HepG2 (cell line): ENCODE results near the gene INTS1. TPM values are rescaled to one million over a fixed set of nuclear protein-coding genes. Genes with fewer than 3 reads are reported as not detected.
A peak's percentile ranks its signal among the peaks of the same experiment; 100 is the strongest.

ENCODE experiments used
- BRCA1 ChIP-seq: sonication (generic); formaldehyde crosslinking; IDR thresholded peaks from 2 replicates; pipeline ENCODE4 v1.4.0; 2020; ENCODE audit warnings: missing genetic modification reagents
- FLYWCH1 ChIP-seq: sonication (generic); formaldehyde crosslinking; IDR thresholded peaks from 2 replicates; pipeline ENCODE4 v1.8.1; 2023; ENCODE audit warnings: mild to moderate bottlenecking, missing genetic modification reagents
- GATA4 ChIP-seq: sonication (generic); IDR thresholded peaks from 2 replicates; pipeline ENCODE4 v1.6.1; 2016; ENCODE audit warnings: antibody characterized with exemption, low read depth, borderline replicate concordance
- HOXD1 ChIP-seq: sonication (generic); formaldehyde crosslinking; IDR thresholded peaks from 2 replicates; pipeline ENCODE4 v1.5.0; 2020; ENCODE audit warnings: missing genetic modification reagents
- MBD4 ChIP-seq: IDR thresholded peaks from 2 replicates; pipeline ENCODE4 v1.6.1; 2012; ENCODE audit warnings: low read length, inconsistent platforms, borderline replicate concordance
- MXD3 ChIP-seq: IDR thresholded peaks from 2 replicates; pipeline ENCODE4 v1.6.1; 2016; ENCODE audit warnings: mild to moderate bottlenecking, missing biosample characterization, missing genetic modification reagents
- NFRKB ChIP-seq: fragments of 450-650 bp; IDR thresholded peaks from 2 replicates; pipeline ENCODE4 v1.6.1; 2017
- NFYC ChIP-seq: IDR thresholded peaks from 2 replicates; pipeline ENCODE4 v1.6.1; 2016; ENCODE audit warnings: missing genetic modification reagents, missing compliant biosample characterization
- SIN3A ChIP-seq: IDR thresholded peaks from 2 replicates; pipeline ENCODE4 v1.6.1; 2011; ENCODE audit warnings: low read depth, mild to moderate bottlenecking, control low read depth, low read length, borderline replicate concordance
- TFAP4 ChIP-seq: sonication (generic); IDR thresholded peaks from 2 replicates; pipeline ENCODE4 v1.6.1; 2016; ENCODE audit warnings: low read depth, borderline replicate concordance
- YY1 ChIP-seq: IDR thresholded peaks from 2 replicates; pipeline ENCODE4 v1.6.1; 2011; ENCODE audit warnings: low read length, low read depth, moderate library complexity, mild to moderate bottlenecking; ENCODE audit not compliant: insufficient read depth, insufficient replicate concordance
- ZNF124 ChIP-seq: sonication (generic); formaldehyde crosslinking; IDR thresholded peaks from 2 replicates; pipeline ENCODE4 v1.4.0; 2020; ENCODE audit warnings: missing genetic modification reagents
- ZNF225 ChIP-seq: sonication (generic); formaldehyde crosslinking; IDR thresholded peaks from 2 replicates; pipeline ENCODE4 v1.4.0; 2020; ENCODE audit warnings: mild to moderate bottlenecking, missing genetic modification reagents
- ZNF510 ChIP-seq: sonication (generic); formaldehyde crosslinking; IDR thresholded peaks from 2 replicates; pipeline ENCODE4 v1.4.0; 2020; ENCODE audit warnings: low read depth, mild to moderate bottlenecking, missing genetic modification reagents
- ZNF530 ChIP-seq: sonication (generic); formaldehyde crosslinking; IDR thresholded peaks from 2 replicates; pipeline ENCODE4 v1.5.0; 2020; ENCODE audit warnings: low read depth, mild to moderate bottlenecking, missing genetic modification reagents
- ZNF615 ChIP-seq: sonication (generic); formaldehyde crosslinking; IDR thresholded peaks from 2 replicates; pipeline ENCODE4 v1.5.0; 2020; ENCODE audit warnings: mild to moderate bottlenecking, missing genetic modification reagents, borderline replicate concordance
- ZNF619 ChIP-seq: sonication (generic); formaldehyde crosslinking; IDR thresholded peaks from 2 replicates; pipeline ENCODE4 v1.4.0; 2020; ENCODE audit warnings: mild to moderate bottlenecking, missing genetic modification reagents
- ZNF703 ChIP-seq: sonication (generic); formaldehyde crosslinking; IDR thresholded peaks from 2 replicates; pipeline ENCODE4 v1.5.1; 2020; ENCODE audit warnings: missing genetic modification reagents, mild to moderate bottlenecking, moderate library complexity, borderline replicate concordance
- ZNF839 ChIP-seq: sonication (generic); formaldehyde crosslinking; IDR thresholded peaks from 2 replicates; pipeline ENCODE4 v1.4.0; 2020; ENCODE audit warnings: missing genetic modification reagents, mild to moderate bottlenecking, borderline replicate concordance
- ZSCAN22 ChIP-seq: sonication (generic); formaldehyde crosslinking; IDR thresholded peaks from 2 replicates; pipeline ENCODE4 v1.4.0; 2020; ENCODE audit warnings: mild to moderate bottlenecking, missing genetic modification reagents
- polyA plus RNA-seq, 8 experiments: library from polyadenylated mRNA; depleted of rRNA in 3 of 8; stranded (reverse) in 7 of 8; unstranded in 1 of 8; fragments of >200 nt; fragmentation: Illumina TruSeq in 4 of 8; extraction: Trizol in 4 of 8; gene quantifications; 2 replicates each; pipeline versions ENCODE4 v1.2.1 to v1.2.3, GENCODE V29; 2011 to 2016; ENCODE audit warnings: low read depth in 4 of 8, missing spikeins in 1 of 8, mixed read lengths in 1 of 8; ENCODE audit not compliant: insufficient read depth in 1 of 8
- total RNA-seq, 5 experiments: library from RNA; depleted of rRNA; stranded (reverse); fragments of >200 nt; fragmentation: Illumina TruSeq; extraction: Trizol; gene quantifications; 2 replicates each; pipeline ENCODE4 v1.2.3, GENCODE V29; 2016; ENCODE audit warnings: low read depth in 1 of 5
- TF ChIP-seq, protein P1 (sequence below): sonication (generic); formaldehyde crosslinking; IDR thresholded peaks from 2 replicates; pipeline ENCODE4 v1.5.1; 2020; ENCODE audit warnings: mild to moderate bottlenecking, missing genetic modification reagents, moderate library complexity
- TF ChIP-seq, protein P2 (sequence below): sonication (generic); formaldehyde crosslinking; IDR thresholded peaks from 2 replicates; pipeline ENCODE4 v1.4.0; 2020; ENCODE audit warnings: mild to moderate bottlenecking, missing genetic modification reagents

INTS1 gene
- total and polyA plus RNA-seq, 2 of the 13 experiments (the other 11 are each of a cell fraction or from before 2014, with no cell fraction given): 13.7 to 29.0 TPM

DNA sequence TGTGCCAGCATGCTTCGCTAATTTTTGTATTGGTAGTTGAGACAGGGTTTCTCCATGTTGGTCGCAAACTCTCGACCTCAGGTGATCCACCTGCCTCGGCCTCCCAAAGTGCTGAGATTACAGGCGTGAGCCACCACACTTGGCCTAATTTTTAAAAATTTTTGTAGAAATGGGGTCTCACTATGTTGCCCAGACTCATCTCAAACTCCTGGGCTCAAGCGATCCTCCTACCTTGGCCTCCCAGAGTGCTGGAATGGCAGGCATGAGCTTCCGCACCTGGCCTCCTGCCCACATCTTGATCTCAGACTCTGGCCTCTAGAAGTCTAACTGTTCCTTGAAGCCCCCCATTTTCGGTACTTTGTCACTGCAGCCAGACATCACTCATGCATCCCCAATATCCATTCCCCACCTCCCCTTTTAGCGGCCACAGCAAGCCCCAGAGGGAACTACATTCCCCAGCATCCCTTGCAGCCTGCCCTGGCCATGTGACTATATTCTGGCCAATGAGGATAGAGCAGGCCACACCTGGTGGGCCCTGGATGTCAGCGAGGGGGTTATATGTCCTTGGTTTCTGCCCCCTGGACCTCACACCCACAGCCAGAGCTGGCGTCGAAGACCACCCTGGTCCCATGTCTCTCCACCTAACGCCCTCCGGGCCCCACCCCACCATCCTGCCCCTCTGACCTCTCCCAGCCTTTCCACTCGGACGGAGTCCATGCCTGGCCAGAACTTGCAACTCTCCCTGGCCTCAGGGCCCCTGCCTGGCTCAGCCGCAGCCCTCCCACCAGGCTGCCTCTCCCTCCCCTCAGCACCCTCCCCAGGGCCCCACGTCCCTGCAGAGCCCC, 78.7 kb downstream of the INTS1 start (continued):
- TF ChIP-seq ZNF619: no peak
- TF ChIP-seq, protein P1, sequence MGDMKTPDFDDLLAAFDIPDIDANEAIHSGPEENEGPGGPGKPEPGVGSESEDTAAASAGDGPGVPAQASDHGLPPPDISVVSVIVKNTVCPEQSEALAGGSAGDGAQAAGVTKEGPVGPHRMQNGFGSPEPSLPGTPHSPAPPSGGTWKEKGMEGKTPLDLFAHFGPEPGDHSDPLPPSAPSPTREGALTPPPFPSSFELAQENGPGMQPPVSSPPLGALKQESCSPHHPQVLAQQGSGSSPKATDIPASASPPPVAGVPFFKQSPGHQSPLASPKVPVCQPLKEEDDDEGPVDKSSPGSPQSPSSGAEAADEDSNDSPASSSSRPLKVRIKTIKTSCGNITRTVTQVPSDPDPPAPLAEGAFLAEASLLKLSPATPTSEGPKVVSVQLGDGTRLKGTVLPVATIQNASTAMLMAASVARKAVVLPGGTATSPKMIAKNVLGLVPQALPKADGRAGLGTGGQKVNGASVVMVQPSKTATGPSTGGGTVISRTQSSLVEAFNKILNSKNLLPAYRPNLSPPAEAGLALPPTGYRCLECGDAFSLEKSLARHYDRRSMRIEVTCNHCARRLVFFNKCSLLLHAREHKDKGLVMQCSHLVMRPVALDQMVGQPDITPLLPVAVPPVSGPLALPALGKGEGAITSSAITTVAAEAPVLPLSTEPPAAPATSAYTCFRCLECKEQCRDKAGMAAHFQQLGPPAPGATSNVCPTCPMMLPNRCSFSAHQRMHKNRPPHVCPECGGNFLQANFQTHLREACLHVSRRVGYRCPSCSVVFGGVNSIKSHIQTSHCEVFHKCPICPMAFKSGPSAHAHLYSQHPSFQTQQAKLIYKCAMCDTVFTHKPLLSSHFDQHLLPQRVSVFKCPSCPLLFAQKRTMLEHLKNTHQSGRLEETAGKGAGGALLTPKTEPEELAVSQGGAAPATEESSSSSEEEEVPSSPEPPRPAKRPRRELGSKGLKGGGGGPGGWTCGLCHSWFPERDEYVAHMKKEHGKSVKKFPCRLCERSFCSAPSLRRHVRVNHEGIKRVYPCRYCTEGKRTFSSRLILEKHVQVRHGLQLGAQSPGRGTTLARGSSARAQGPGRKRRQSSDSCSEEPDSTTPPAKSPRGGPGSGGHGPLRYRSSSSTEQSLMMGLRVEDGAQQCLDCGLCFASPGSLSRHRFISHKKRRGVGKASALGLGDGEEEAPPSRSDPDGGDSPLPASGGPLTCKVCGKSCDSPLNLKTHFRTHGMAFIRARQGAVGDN (CRISPR knock-in tag): peak; percentile 60
- no peak for TF ChIP-seq ZNF225 (CRISPR knock-in tag)
- TF ChIP-seq ZNF615 (CRISPR knock-in tag): no peak
- TF ChIP-seq ZSCAN22 (CRISPR knock-in tag): no peak
- no peak for TF ChIP-seq NFRKB
- no peak for TF ChIP-seq BRCA1
- TF ChIP-seq FLYWCH1 (CRISPR knock-in tag): no peak
- TF ChIP-seq ZNF124 (CRISPR knock-in tag): no peak
- TF ChIP-seq ZNF530 (CRISPR knock-in tag): no peak
- TF ChIP-seq HOXD1: no peak
- TF ChIP-seq SIN3A: no peak
- TF ChIP-seq ZNF510: no peak
- TF ChIP-seq MXD3 (CRISPR knock-in tag): 0 out of 2 replicates have a peak, but pooled peaks have one; percentile 20
- no peak for TF ChIP-seq ZNF839
- peak; percentile 52; the same call in 1 of the 2 replicates for TF ChIP-seq TFAP4
- TF ChIP-seq MBD4: no peak
- TF ChIP-seq, protein P2, sequence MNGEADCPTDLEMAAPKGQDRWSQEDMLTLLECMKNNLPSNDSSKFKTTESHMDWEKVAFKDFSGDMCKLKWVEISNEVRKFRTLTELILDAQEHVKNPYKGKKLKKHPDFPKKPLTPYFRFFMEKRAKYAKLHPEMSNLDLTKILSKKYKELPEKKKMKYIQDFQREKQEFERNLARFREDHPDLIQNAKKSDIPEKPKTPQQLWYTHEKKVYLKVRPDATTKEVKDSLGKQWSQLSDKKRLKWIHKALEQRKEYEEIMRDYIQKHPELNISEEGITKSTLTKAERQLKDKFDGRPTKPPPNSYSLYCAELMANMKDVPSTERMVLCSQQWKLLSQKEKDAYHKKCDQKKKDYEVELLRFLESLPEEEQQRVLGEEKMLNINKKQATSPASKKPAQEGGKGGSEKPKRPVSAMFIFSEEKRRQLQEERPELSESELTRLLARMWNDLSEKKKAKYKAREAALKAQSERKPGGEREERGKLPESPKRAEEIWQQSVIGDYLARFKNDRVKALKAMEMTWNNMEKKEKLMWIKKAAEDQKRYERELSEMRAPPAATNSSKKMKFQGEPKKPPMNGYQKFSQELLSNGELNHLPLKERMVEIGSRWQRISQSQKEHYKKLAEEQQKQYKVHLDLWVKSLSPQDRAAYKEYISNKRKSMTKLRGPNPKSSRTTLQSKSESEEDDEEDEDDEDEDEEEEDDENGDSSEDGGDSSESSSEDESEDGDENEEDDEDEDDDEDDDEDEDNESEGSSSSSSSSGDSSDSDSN: no peak
- TF ChIP-seq ZNF703 (CRISPR knock-in tag): no peak
- TF ChIP-seq GATA4: no peak
- TF ChIP-seq NFYC (CRISPR knock-in tag): peak; percentile 93
- peak; percentile 49 for TF ChIP-seq YY1
